ENCODE results near the gene CIAO3. TPM values are rescaled to one million over a fixed set of nuclear protein-coding genes. Genes with fewer than 3 reads are reported as not detected.

The CIAO3 gene
- total RNA-seq, 1 donor from 2014 or later, result 46.8 TPM

DNA sequence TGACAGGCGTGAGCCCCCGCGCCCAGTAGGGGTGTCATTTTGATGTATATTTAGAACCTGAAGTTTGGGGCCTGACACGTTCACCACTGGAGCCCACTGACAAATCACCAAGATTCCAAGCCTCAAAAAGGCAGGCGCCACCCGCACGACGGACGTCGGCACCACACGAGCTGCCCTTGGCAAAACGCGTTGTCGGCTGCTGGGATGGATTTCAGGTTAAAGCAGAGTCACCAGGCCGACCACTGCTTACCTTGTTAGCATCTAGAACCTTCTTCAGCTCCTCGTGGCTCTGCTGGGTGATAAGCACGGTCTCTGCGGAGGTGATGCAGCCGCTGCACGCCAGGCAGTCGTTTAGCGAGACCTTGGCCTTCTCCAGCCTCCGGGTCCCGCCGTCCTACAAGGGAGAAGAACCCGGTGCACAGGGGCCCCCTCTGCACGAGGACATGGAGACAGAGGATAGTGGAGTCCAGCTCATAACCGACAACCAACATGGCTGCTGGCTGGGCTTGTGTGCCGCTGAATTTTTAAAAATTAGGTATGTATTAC, 3.8 kb downstream of the CIAO3 start:
- intact Hi-C loops (cut with micrococcal nuclease), result no loop called here

DNA sequence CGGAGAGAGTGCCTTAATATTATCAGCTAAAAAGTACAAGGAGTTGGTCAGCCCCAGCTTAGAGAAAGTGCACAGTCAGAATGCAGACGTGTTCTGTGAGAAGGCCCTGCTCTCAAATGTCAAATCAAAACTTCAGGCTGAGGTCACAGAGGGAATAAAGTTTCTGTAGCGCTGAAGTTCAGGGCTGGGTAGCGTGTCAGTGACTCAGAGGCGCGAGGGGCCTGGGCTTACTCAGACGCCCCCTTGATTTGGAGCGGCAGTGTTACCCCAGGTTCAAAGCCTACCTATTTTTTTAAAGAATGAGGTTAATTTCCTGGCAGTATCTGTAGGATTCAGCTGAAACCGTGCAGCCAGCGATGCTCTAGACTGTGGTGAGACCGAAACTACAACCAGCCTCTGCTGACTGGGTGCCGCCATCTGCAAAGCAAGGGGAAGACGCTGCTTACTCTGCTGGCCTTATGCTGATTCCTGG, 4.8 kb downstream of the CIAO3 start:
- intact Hi-C loops (cut with micrococcal nuclease), result no loop called here

DNA sequence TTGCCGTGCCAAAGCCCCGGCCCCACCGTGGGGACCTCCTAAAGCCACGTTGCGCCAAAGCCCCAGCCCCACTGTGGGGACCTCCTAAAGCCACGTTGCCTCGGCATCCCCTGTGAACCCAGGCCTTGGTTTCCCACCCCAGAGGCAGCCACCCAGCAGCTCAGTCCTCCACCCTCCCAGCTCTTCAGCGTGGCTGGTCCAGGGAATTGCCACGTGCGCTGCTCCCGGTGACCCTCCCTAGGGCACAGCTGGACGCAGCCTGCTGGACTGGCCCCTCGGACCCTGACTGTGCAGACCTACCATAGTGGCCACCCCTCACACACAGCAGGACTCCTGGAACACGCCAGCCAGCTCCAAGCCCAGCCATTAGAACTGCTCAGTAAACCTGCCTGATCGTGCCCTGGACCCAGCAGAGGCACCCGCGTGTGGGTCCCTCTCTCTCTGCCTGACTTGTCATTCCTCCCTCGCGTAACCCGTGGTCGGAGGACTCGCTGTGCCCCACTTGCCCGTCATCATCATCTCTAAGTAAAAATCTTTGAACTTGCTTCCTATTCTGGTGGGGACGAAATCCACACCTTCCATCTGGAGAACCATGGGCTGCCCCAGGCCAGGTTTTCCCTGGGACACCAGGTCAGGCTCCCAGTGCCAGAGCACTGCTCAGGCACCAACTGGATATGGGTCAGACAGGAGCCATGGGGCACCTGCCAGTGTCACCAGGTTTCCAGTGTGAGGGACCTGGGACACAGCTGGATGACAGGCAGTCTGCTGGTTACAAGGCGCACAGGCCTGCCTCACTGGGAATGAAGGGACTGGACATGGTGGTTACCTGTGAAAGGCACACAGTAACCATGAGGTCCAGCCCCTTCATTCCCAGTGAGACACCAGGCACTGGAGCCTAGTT, 5.6 kb downstream of the CIAO3 start:
- intact Hi-C loops (cut with micrococcal nuclease), result no loop called here

DNA sequence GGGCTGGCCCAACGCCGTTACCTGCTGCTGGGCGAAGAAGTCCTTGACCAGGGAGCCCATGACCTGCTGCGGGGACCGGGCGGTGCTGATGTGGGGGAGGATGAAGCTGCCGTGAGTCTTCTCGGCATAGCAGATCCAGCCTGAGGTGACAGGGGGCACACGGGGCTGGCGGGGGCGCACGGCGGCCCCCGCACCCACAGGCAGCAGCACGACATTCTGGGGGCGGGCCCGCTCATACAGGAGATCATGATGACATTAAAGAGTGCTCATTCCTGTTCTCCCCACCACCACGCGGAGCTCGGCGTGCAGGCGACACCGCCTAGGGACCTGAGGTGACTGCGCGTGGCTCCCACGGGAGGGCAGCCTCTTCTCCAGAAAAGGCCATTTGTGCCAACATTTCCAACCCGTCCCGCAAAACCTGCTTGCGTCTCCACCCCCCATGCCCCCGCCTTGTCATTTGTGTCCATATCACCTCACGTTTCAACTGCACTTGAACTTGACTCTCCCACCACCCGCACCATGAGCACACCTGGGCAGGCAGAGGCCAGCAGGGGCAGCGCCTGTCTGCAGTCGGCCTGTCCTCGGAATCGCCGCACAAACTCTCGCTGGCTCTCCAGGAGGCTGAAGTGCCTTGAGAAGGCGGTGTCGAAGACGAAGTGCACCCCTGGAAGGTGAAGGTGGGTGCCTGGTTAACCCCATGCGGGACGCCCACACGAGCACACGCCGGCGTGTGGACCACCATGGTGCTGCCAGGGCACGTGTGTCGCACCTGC, 6.4 kb downstream of the CIAO3 start:
- intact Hi-C loops (cut with micrococcal nuclease), result no loop called here

DNA sequence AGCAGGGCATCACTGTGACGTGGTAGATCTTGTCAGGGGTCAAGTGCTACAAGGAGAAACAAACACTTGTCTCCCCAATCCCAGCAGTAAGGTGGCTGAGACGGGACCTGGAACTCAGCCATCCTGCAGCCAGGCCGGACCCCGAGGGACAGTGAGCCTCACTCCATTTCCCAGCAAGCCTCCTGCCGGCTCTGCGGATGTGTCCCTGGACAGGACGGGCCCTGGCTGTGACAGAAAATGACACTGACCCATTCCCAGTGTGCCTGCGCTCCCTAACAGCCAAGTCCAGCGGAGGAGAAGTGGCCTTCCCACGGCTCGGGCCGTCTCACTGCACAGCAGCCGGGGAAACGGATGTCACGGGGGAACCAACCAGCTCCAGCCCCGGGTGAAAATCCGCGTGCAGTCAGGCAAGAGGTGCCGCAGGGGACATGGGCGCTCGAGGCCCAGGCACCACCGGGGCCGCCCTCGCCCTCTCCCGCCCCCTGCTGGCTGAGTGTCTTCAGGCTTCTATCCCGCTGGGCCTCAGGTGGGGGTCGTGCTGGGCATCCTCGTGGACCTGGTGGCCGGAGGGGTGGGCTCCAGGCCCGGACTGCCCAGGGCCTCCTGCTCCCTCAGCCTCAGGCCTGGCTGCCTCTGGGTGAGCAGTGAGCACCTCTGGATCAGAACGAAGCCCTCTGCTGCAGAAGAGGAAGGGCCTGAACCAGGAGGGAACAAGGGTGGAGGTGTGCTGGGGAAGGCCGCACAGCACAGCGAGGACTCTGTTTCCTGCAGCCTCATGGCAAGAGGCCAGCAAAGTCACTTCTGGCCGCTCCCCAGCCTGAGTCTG, 7.2 kb downstream of the CIAO3 start:
- intact Hi-C loops (cut with micrococcal nuclease), result loop anchor here (1.0 kb wide), 1 partner anchor 22 kb away; no protein-coding TSS in a partner anchor

DNA sequence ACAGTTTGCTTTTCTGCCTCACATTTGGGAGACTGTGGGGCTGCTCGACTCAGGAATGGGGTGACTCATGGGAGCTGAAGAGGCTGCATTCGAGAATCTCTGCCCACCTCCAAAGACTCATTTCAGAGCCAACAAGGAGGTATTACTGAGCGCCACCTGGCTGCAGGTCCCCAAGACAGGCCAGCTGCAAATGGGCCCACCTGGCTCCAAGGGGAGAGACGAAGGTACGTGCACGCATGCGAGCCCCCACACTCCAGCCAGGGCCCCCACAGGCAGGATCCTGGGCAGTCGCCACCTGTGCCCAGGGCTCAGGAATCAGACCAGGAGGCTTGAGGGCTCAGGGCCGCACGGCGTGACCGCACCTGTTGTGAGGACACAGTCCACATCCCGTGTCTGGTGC, 7.9 kb downstream of the CIAO3 start:
- intact Hi-C loops (cut with micrococcal nuclease), result loop anchor here (1.0 kb wide), 1 partner anchor 22 kb away; no protein-coding TSS in a partner anchor

DNA sequence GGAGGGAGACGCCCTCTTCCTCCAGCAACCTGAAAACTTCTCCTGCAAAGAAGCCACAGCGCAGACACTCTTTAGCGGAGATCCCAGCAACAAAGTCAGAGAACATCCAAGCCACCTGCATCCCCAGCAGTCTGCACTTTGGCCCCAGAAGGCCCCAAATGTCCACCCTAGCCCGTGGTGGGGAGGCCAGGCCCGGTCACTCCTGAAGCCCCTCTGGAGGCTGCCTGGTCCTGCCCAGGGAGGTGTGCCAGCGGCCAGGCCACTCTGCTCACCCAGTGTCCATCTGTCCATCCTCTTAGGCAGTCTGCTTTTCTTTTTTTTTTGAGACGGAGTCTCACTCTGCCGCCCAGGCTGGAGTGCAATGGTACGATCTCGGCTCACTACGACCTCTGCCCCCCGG, 8.5 kb downstream of the CIAO3 start:
- intact Hi-C loops (cut with micrococcal nuclease), result no loop called here

DNA sequence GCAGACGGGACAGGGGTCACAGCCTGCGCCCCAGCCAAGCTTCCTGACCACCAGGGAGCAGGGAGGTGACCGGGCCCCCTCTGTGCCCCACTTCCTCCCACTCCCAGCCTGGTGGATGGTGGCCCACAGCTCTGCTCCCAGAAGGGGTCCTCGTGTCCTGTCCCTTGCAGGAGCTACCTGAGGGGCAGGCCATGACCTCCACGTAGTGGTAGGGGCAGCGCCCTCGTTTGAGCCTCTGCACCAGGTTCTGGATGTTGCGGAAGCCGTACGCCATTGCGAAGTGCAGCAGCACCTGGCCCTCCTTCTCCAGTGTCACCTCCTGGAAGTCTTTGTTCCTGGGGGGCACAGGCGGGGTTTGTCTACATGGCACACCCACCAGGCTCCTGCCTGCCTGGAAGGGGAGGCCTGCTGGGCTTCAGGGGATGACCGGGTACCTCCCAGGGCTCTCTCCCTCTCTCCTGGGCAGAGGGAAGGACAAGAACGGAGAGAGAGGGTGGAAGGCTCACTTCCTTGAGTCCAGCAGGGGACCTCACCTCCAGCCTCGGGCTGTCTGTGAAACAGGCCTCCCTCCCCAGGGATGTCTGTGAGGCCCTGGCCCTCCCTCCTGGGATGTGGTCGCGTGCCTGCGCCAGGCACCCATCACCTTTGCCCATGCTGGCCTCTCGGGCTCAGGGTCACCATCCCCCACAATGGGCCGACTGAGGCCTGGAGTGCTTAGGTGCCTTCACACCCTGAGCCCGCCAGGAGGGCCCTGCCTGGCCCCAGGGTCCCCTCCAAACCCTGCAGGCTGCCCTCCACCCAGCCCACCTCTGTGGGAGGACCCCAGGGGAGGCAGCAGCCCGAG, 9.9 kb downstream of the CIAO3 start:
- intact Hi-C loops (cut with micrococcal nuclease), result no loop called here

DNA sequence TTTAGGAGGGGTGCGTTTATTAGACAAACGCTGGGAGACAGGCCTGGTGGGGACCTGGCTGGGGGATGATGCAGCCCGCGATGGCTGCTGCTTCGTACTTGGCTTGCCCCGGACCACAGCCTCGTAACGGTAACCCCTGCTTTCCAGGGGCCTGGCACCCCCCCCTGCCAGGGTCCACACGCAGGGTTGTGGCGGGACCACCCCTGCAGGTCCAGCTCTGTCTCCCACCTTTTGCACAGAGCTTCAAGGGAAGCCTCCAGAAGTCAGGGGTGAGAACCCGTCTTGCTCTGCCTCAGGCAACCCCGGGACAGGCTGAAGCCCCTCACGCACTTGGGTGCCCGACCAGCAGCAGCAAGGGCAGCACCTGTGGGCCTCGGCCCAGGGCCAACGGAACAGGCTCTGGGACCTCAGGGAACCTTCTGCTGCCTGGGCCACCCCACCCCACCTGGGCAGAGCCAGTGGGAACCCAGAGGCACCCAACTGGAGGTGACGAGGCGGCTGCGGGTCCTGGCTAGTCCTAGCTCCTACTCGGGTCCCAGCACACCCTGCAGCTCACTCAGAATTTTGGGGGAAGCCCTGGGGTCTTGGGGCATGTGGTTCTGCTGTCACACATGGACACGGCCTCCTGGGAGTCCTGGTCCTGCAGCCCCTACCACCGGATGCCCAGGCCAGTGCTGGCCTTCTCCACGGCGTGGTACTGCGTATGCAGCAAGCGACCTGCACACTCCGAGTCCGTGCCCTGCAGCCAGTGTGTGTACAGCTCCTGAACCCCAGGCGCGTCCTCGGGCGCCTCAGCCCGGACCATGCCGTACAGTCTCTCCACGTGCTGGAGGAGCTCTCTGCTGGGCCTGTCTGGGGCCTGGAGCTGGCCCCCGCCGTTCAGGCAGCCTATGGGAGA, 10.8 kb downstream of the CIAO3 start:
- intact Hi-C loops (cut with micrococcal nuclease), result loop anchor here (5.0 kb wide), 1 partner anchor 48 kb away; the partner anchor contains the start of genes JMJD8 and STUB1

DNA sequence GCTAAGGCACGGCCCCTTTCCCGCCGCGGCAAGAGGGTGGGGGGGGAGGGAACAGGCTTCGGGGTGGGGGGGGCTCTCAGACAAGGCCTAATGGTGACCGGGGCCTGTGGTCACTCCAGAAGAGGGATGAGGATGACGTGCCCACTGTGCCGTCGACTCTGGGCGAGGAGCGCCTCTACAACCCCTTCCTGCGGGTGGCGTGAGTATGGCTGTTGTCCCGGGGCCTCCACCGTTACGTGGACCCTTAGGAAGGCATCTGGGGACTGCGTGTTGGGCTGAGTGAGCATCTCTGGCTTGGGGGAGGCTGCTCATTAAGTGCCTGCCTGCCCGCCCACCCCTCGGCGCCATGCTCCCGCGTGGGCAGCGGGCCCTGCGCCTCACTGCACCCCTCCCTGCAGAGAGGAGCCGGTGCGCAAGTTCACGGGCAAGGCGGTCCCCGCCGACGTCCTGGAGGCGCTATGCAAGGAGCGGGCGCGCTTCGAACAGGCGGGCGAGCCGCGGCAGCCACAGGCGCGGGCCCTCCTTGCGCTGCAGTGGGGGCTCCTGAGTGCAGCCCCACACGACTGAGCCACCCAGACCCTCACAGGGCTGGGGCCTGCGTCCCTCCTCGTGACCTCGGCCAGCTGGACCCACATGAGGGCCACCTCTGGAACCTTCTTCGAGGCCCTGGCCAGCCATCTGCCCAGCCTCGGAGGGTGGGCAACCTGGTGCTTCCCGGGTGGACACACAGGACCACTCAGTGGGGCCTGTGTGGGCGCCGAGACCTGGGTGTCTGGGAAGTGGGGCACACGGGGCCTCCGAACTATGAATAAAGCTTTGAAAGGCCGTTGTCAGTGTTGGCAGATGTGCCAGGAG, 11.7 kb downstream of the CIAO3 start:
- intact Hi-C loops (cut with micrococcal nuclease), result loop anchor here (1.0 to 5.0 kb wide), 2 partner anchors 11 to 47 kb away; partner anchors contain the start of genes CIAO3, JMJD8 and STUB1

DNA sequence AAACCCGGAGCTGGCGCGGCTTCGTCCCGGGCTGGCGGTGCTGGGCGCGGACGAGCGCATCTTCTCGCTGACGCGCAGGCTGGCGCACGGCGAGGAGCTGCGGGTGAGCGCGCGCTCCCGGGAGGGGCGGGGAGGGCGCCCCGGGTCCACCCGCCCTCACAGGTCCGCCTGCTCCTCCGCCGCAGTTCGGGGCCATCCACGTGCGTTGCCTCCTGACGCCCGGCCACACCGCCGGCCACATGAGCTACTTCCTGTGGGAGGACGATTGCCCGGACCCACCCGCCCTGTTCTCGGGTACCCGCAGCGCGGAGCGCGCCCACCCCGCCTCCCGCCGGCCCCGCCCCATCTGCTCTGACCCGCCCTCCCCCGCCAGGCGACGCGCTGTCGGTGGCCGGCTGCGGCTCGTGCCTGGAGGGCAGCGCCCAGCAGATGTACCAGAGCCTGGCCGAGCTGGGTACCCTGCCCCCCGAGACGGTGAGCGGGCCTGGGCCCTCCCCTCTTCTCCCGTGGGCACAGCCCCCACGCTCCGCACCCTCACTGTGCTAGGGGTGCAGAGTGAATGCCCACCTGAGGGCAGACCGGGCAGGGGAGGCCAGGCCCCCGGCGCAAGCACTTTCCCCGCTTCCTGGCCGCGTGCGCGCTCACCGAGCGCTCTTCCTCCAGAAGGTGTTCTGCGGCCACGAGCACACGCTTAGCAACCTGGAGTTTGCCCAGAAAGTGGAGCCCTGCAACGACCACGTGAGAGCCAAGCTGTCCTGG, 12.5 kb downstream of the CIAO3 start:
- intact Hi-C loops (cut with micrococcal nuclease), result loop anchor here (1.0 to 5.0 kb wide), 2 partner anchors 12 to 46 kb away; partner anchors contain the start of genes CIAO3, JMJD8 and STUB1

DNA sequence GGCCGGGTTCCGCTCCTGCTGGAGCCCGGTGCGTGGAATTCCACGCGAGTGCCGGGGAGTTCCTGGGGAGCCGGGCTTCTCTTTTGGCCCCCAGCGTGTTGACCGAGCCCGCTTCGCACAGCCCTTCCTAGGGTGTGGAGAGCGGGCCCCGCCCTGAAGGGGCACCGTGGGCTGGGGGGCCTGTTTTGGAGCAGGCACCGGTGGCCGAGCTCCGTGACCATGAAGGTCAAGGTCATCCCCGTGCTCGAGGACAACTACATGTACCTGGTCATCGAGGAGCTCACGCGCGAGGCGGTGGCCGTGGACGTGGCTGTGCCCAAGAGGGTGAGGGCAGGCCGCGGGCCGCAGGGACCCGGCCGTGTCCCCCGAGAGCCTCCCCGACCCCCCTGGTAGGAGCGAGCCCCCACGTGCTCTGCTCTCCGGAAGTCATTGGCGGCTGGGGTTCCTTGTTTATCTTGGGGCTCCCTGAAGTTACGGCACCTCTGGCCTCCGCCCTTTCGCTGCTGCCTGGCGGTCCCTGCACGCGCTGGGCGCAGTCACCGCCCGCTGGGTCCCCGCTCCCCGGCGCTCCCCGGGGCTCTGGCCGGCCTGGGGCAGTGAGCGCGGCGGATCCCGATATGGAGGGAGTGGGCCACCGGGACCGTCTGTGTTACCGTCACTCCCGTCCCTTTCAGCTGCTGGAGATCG, 13.4 kb downstream of the CIAO3 start:
- intact Hi-C loops (cut with micrococcal nuclease), result loop anchor here (5.0 kb wide), 1 partner anchor 45 kb away; the partner anchor contains the start of genes JMJD8 and STUB1

DNA sequence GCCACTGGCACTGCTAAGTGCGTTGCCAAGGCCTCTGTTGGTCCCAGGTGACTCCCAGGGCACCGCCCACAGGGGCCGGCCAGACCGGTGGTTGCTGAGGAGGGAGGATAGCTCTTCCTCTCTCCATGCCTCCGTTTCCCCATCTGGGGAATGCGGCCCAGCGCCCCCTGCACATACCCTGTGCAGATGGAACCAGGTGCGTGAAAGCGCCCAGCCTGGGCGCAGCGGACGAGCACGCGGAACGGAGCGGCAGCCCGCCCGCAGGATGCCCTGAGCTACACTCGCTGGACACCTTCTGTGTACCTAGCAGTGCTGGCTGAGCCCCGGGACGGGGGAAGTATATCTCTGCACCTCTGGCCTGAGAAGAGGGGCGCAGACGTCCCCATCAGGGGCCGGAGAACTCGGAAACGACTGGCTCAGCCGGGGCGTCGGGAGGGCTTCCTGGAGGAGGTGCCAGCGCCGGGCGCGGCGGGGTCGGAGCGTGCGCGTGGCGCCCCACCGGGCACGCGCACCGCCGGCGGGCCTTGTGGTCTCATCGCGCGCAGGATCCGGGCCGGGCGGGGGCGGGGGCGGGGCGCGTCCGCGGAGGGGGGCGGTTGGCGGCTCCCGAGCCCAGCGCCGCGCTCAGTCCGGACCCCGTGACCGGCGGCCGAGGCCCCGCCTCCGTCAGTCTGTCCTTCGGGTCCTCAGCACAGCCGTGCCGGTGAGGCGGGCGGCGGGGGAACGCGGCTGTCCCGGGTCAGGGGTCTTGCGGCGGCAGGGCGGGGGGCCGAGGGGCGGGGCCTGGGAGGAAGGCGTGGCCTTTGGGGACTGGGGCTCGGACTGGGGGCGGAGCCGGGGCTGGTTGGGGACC, 14.1 kb downstream of the CIAO3 start, which contains the start of the genes CCDC78 and HAGHL:
TSS of gene CCDC78 (minus strand) at position 6 of the 853 bp plus-strand sequence. CDS start 76 bp downstream, outside the sequence.
TSS of gene HAGHL (plus strand) at position 669 of the 853 bp plus-strand sequence. CDS start 404 bp downstream, outside the sequence.
- intact Hi-C loops (cut with micrococcal nuclease), result loop anchor here (5.0 kb wide), 1 partner anchor 44 kb away; the partner anchor contains the start of genes JMJD8 and STUB1

DNA sequence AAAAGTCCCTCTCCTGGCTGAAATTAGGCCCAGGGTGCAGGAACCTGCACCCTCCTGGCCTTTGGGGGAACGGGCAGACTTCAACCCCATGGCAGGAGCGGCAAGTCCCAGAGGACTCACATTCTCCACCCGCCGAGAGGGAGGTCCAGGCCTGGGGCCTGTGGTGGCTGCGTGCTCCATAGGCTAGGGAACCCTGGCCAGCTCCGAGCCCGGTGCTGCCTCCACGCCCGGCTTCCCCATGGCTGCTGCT, 14.7 kb downstream of the CIAO3 start:
- intact Hi-C loops (cut with micrococcal nuclease), result loop anchor here (5.0 kb wide), 1 partner anchor 44 kb away; the partner anchor contains the start of genes JMJD8 and STUB1

All from T-helper 1 cell treated with Interleukin-12 subunit alpha and Interleukin-12 subunit beta and Interleukin-4 antibody, amounts not matched to agents 30 ng/mL and 1 ng/mL, for 36 hours (primary cell).